ENCODE data around the gene LYRM9.

The LYRM9 gene

GRCh38 chr17:27915709-27916108 lies 22.5 kb upstream of the LYRM9 start (continued):
- TF ChIP-seq ZNF202 (tag by site-specific recombination; IDR thresholded peaks at IDR 0.05; ENCODE audit: borderline replicate concordance) = no peak
- no peak for TF ChIP-seq BCL11A (tag by site-specific recombination; IDR thresholded peaks at IDR 0.05; ENCODE audit: low read depth)
- no peak for TF ChIP-seq ZNF670 (tag by site-specific recombination; IDR thresholded peaks at IDR 0.05; ENCODE audit: low read depth)
- TF ChIP-seq KLF7 (tag by site-specific recombination; IDR thresholded peaks at IDR 0.05; ENCODE audit: borderline replicate concordance) = no peak
- TF ChIP-seq HOXC10 (CRISPR knock-in tag; IDR thresholded peaks at IDR 0.05) = no peak
- TF ChIP-seq ZNF121 (tag by site-specific recombination; IDR thresholded peaks at IDR 0.05) = no peak; the same call in 1 of the 2 replicates
- TF ChIP-seq ZNF416 (tag by site-specific recombination; IDR thresholded peaks at IDR 0.05) = no peak
- peak; percentile 65 for TF ChIP-seq ZBTB8A (tag by site-specific recombination; IDR thresholded peaks at IDR 0.05)
- TF ChIP-seq ZNF16 (tag by site-specific recombination; IDR thresholded peaks at IDR 0.05; ENCODE audit: low read depth) = no peak
- no peak for TF ChIP-seq GLIS2 (tag by site-specific recombination; IDR thresholded peaks at IDR 0.05)
- no peak; the same call in 1 of the 2 replicates for TF ChIP-seq ZNF2 (tag by site-specific recombination; IDR thresholded peaks at IDR 0.05)
- TF ChIP-seq CTCF (tag by site-specific recombination; IDR thresholded peaks at IDR 0.05) = no peak
- 0 out of 2 replicates have a peak, but pooled peaks have one; percentile 41 for TF ChIP-seq HIC1 (tag by site-specific recombination; IDR thresholded peaks at IDR 0.05)
- TF ChIP-seq ZNF660 (tag by site-specific recombination; IDR thresholded peaks at IDR 0.05) = peak; percentile 79
- no peak for TF ChIP-seq ZNF132 (tag by site-specific recombination; IDR thresholded peaks at IDR 0.05; ENCODE audit: borderline replicate concordance)
- TF ChIP-seq ZNF433 (tag by site-specific recombination; IDR thresholded peaks at IDR 0.05; ENCODE audit: low read depth) = no peak
- TF ChIP-seq ZNF521 (tag by site-specific recombination; IDR thresholded peaks at IDR 0.05) = no peak
- TF ChIP-seq ZBTB26 (tag by site-specific recombination; optimal IDR thresholded peaks at IDR 0.05) = no peak
- TF ChIP-seq BCL11B (tag by site-specific recombination; IDR thresholded peaks at IDR 0.05; ENCODE audit: low read depth) = no peak; the same call in 1 of the 2 replicates

GRCh38 chr17:27914382-27914781 lies 21.2 kb upstream of the LYRM9 start:
- Histone ChIP-seq H3K9me3 (ENCODE audit: control insufficient read depth, insufficient read depth, low read depth, low read length) (no peaks in the 10 kb centered on the region), H3K27ac (ENCODE audit: extremely low read depth, low read depth, low read length) (no peak overlapping the region), H3K4me3 (ENCODE audit: low read depth, low read length) (no peak overlapping the region), H3K36me3 (ENCODE audit: control insufficient read depth in 2 of 2, insufficient read depth in 1 of 2, low read length in 2 of 2) (no peaks in the 10 kb centered on the region), H3K4me1 (ENCODE audit: control insufficient read depth, insufficient read depth, low read length) (peaks cover 5% of the 10 kb centered on the region; the same call in 1 of the 2 replicates)
- POLR2A ChIA-PET = interaction anchor here (2.2 kb wide), 1 partner anchor 21 kb away, joined by 12 read pairs; the partner anchor contains the start of gene LYRM9
- TF ChIP-seq YY2 (tag by site-specific recombination; IDR thresholded peaks at IDR 0.05) (no peak), ZBTB1 (tag by site-specific recombination; IDR thresholded peaks at IDR 0.05) (no peak), ZNF48 (tag by site-specific recombination; IDR thresholded peaks at IDR 0.05) (no peak)
- CTCF ChIA-PET = no interaction called here

All from HEK293 (cell line).